H9 (cell line): Measurements from ENCODE around the gene CCNT2. TPM values are rescaled to one million over a fixed set of nuclear protein-coding genes. Genes with fewer than 3 reads are reported as not detected.
"Not testable (repeated sequence)": the region's sequence is repeated elsewhere in the genome, so short reads cannot be mapped to it uniquely, and the experiment has no call there.

Experiments used
- DNase-seq: peaks from one replicate; pipeline ENCODE4 v3.0.0-alpha.2; 2017
- H2AFZ ChIP-seq: one replicate; pipeline ENCODE4 v1.6.1; 2013; ENCODE audit warnings: mild to moderate bottlenecking, low read length, control low read depth, moderate library complexity
- H2AK5ac ChIP-seq: 2 replicates; pipeline ENCODE4 v1.6.1; 2013; ENCODE audit warnings: low read length, control low read depth, mixed read lengths; ENCODE audit not compliant: insufficient read length
- H2BK120ac ChIP-seq: one replicate; pipeline ENCODE4 v1.6.1; 2013; ENCODE audit warnings: low read depth, mild to moderate bottlenecking, low read length, control low read depth, inconsistent platforms; ENCODE audit not compliant: poor library complexity, severe bottlenecking
- H2BK12ac ChIP-seq: 2 replicates; pipeline ENCODE4 v1.6.1; 2013; ENCODE audit warnings: low read length, control low read depth, mixed read lengths, low read depth; ENCODE audit not compliant: insufficient read length
- H2BK15ac ChIP-seq: 2 replicates; pipeline ENCODE4 v1.6.1; 2013; ENCODE audit warnings: low read depth, low read length, control low read depth
- H2BK20ac ChIP-seq: one replicate; pipeline ENCODE4 v1.6.1; 2013; ENCODE audit warnings: low read depth, mild to moderate bottlenecking, low read length, control low read depth, inconsistent platforms; ENCODE audit not compliant: poor library complexity, severe bottlenecking
- H2BK5ac ChIP-seq: 2 replicates; pipeline ENCODE4 v1.6.1; 2013; ENCODE audit warnings: low read length, control low read depth, mixed read lengths; ENCODE audit not compliant: insufficient read length
- H3K14ac ChIP-seq: 2 replicates; pipeline ENCODE4 v1.6.1; 2013; ENCODE audit warnings: low read length, control low read depth; ENCODE audit not compliant: insufficient read depth
- H3K18ac ChIP-seq: 2 replicates; pipeline ENCODE4 v1.6.1; 2013; ENCODE audit warnings: low read depth, mild to moderate bottlenecking, mixed read lengths, low read length, control low read depth; ENCODE audit not compliant: insufficient read length
- H3K23ac ChIP-seq: 2 replicates; pipeline ENCODE4 v1.6.1; 2013; ENCODE audit warnings: low read length, control low read depth, mixed read lengths, low read depth; ENCODE audit not compliant: insufficient read length
- H3K23me2 ChIP-seq: 2 replicates; pipeline ENCODE4 v1.6.1; 2013; ENCODE audit warnings: low read depth, mild to moderate bottlenecking, mixed read lengths, low read length, control low read depth; ENCODE audit not compliant: insufficient read length, poor library complexity, severe bottlenecking
- H3K27ac ChIP-seq: 2 replicates; pipeline ENCODE4 v1.5.1; 2013; ENCODE audit warnings: low read length, control low read depth, mixed read lengths, low read depth; ENCODE audit not compliant: insufficient read length
- H3K27me3 ChIP-seq: 2 replicates; pipeline ENCODE4 v1.6.1; 2013; ENCODE audit warnings: low read length, control low read depth, inconsistent platforms; ENCODE audit not compliant: insufficient read depth
- H3K4ac ChIP-seq: 2 replicates; pipeline ENCODE4 v1.6.1; 2013; ENCODE audit warnings: low read depth, mild to moderate bottlenecking, control low read depth, inconsistent platforms, low read length, moderate library complexity
- H3K4me1 ChIP-seq: 2 replicates; pipeline ENCODE4 v1.6.1; 2013; ENCODE audit warnings: low read length, control low read depth, inconsistent platforms; ENCODE audit not compliant: insufficient read depth
- H3K4me2 ChIP-seq: 2 replicates; pipeline ENCODE4 v1.6.1; 2013; ENCODE audit warnings: low read length, control low read depth, mixed read lengths; ENCODE audit not compliant: insufficient read length, insufficient read depth
- H3K56ac ChIP-seq: 2 replicates; pipeline ENCODE4 v1.6.1; 2013; ENCODE audit warnings: low read depth, mild to moderate bottlenecking, mixed read lengths, low read length, control low read depth; ENCODE audit not compliant: insufficient read length
- H3K79me1 ChIP-seq: 2 replicates; pipeline ENCODE4 v1.6.1; 2013; ENCODE audit warnings: low read depth, mild to moderate bottlenecking, moderate library complexity, low read length, control low read depth, inconsistent platforms; ENCODE audit not compliant: insufficient read depth, poor library complexity, severe bottlenecking
- H3K79me2 ChIP-seq: 2 replicates; pipeline ENCODE4 v1.6.1; 2013; ENCODE audit warnings: low read length, control low read depth, inconsistent platforms; ENCODE audit not compliant: insufficient read depth
- H3K9ac ChIP-seq: 2 replicates; pipeline ENCODE4 v1.6.1; 2013; ENCODE audit warnings: low read length, control low read depth, mixed read lengths; ENCODE audit not compliant: insufficient read length; ENCODE audit errors: extremely low read depth
- H3K9me3 ChIP-seq: one replicate; pipeline ENCODE4 v1.6.1; 2013; ENCODE audit warnings: low read depth, low read length, inconsistent platforms; ENCODE audit not compliant: control insufficient read depth
- H3T11ph ChIP-seq: one replicate; pipeline ENCODE4 v1.6.1; 2013; ENCODE audit warnings: mild to moderate bottlenecking, low read length, control low read depth, inconsistent platforms
- H4K20me1 ChIP-seq: one replicate; pipeline ENCODE4 v1.6.1; 2013; ENCODE audit not compliant: control insufficient read depth, insufficient read length, insufficient read depth
- H4K5ac ChIP-seq: 2 replicates; pipeline ENCODE4 v1.6.1; 2013; ENCODE audit warnings: low read depth, mild to moderate bottlenecking, mixed read lengths, low read length, control low read depth; ENCODE audit not compliant: insufficient read length
- H4K8ac ChIP-seq: replicated peaks from 2 replicates; pipeline ENCODE4 v1.6.1; 2013; ENCODE audit warnings: low read length, control low read depth, mixed read lengths, low read depth; ENCODE audit not compliant: insufficient read length
- H4K91ac ChIP-seq: 2 replicates; pipeline ENCODE4 v1.6.1; 2013; ENCODE audit warnings: low read depth, mild to moderate bottlenecking, moderate library complexity, mixed read lengths, low read length, control low read depth; ENCODE audit not compliant: insufficient read length
- H3K27ac Mint-ChIP-seq, 3 experiments: 2 replicates in 2 of 3; 3 replicates in 1 of 3; pipeline ENCODE4 v1.8.0; 2020 to 2021; ENCODE audit warnings: mixed read lengths in 3 of 3, mild to moderate bottlenecking in 1 of 3, moderate library complexity in 1 of 3
- H3K27me3 Mint-ChIP-seq: 2 replicates; pipeline ENCODE4 v1.8.0; 2021; ENCODE audit warnings: low read depth, mild to moderate bottlenecking, moderate library complexity, mixed read lengths
- H3K36me3 Mint-ChIP-seq, 3 experiments: 2 replicates in 2 of 3; 3 replicates in 1 of 3; pipeline ENCODE4 v1.8.0; 2020 to 2021; ENCODE audit warnings: low read depth in 3 of 3, mixed read lengths in 3 of 3; ENCODE audit not compliant: insufficient read depth in 1 of 3
- H3K4me1 Mint-ChIP-seq, 2 experiments: 2 replicates each; pipeline ENCODE4 v1.8.0; 2020; ENCODE audit warnings: mixed read lengths in 2 of 2
- H3K4me3 Mint-ChIP-seq, 2 experiments: 2 replicates in 1 of 2; 3 replicates in 1 of 2; pipeline ENCODE4 v1.8.0; 2020 to 2021; ENCODE audit warnings: mild to moderate bottlenecking in 2 of 2, mixed read lengths in 2 of 2, moderate library complexity in 1 of 2
- H3K9me3 Mint-ChIP-seq, 2 experiments: 2 replicates in 1 of 2; 3 replicates in 1 of 2; pipeline ENCODE4 v1.8.0; 2020; ENCODE audit warnings: mild to moderate bottlenecking in 2 of 2, mixed read lengths in 2 of 2, moderate library complexity in 1 of 2
- WGBS: extraction: QIAGEN DNeasy Blood & Tissue Kit; methylation state at CpG from one replicate; pipeline ENCODE4 v1.1.7; 2013; ENCODE audit warnings: missing lambda C conversion rate, low lambda C conversion rate, mixed read lengths; ENCODE audit not compliant: insufficient read length; ENCODE audit errors: extremely low coverage; 5-methylcytosine and 5-hydroxymethylcytosine counted together
- total RNA-seq: library from RNA; stranded (reverse); gene quantifications from 2 replicates; pipeline ENCODE4 v1.2.1, GENCODE V29; 2021
- TF ChIP-seq, protein P1 (sequence below): fragments of 200-600 bp; sonication (generic); conservative IDR thresholded peaks from 3 replicates; pipeline ENCODE4 v1.8.0; 2021; ENCODE audit warnings: antibody characterized with exemption, mild to moderate bottlenecking

CCNT2 gene
- total RNA-seq, 1 experiment from 2014 or later: 42.0 TPM

DNA sequence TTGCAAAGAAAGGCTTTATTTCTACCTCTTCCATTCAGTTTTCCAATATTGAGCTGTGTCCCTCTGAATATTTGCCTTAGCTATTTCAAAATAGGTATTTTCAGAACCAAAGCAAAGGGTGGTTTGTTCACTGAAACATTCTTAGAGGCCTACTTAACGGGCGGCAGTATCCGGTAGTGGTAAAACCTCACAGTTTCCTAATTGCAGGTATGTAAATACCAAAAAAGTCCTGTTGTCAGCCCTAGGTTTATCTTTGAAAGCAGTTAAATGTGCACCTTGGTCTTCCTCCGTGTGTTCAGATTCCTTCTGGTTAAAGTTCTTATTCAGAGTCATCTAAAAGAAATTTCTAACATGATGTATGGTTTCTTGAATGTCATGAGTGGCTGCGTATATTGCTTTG is 38.9 kb downstream of the CCNT2 start:
- H3K18ac ChIP-seq: no peak overlapping the region
- H3K79me2 ChIP-seq: no peaks in the 10 kb centered on the region
- H2BK5ac ChIP-seq: no peak overlapping the region
- no CpG with 5 or more reads among the region's 5 CpGs for WGBS
- Mint-ChIP-seq H3K36me3 (peaks cover 13 to 36% (median 20%) of the 10 kb centered on the region in 3 experiments; a peak in 6 of 7 replicates), H3K27ac (no peak overlapping the region; a peak in 1 of 7 replicates), H3K27me3 (no peaks in the 10 kb centered on the region), H3K4me3 (no peak overlapping the region), H3K4me1 (peaks cover 5% of the 10 kb centered on the region in 2 experiments; a peak in 3 of 4 replicates), H3K9me3 (no peaks in the 10 kb centered on the region)
- no peaks in the 10 kb centered on the region for H3K79me1 ChIP-seq
- H2BK15ac ChIP-seq: no peak overlapping the region
- no peak overlapping the region for H2BK120ac ChIP-seq
- H2AK5ac ChIP-seq: no peak overlapping the region
- H3K9me3 ChIP-seq: no peaks in the 10 kb centered on the region
- H4K5ac ChIP-seq: no peak overlapping the region
- no peak overlapping the region for H3K23ac ChIP-seq
- H3K14ac ChIP-seq: no peak overlapping the region
- TF ChIP-seq, protein P1, sequence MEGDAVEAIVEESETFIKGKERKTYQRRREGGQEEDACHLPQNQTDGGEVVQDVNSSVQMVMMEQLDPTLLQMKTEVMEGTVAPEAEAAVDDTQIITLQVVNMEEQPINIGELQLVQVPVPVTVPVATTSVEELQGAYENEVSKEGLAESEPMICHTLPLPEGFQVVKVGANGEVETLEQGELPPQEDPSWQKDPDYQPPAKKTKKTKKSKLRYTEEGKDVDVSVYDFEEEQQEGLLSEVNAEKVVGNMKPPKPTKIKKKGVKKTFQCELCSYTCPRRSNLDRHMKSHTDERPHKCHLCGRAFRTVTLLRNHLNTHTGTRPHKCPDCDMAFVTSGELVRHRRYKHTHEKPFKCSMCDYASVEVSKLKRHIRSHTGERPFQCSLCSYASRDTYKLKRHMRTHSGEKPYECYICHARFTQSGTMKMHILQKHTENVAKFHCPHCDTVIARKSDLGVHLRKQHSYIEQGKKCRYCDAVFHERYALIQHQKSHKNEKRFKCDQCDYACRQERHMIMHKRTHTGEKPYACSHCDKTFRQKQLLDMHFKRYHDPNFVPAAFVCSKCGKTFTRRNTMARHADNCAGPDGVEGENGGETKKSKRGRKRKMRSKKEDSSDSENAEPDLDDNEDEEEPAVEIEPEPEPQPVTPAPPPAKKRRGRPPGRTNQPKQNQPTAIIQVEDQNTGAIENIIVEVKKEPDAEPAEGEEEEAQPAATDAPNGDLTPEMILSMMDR: no peak
- H3K4me1 ChIP-seq: no peaks in the 10 kb centered on the region
- H2BK20ac ChIP-seq: no peak overlapping the region
- H4K8ac ChIP-seq: no peak overlapping the region
- no peak overlapping the region for H3K9ac ChIP-seq
- no peak overlapping the region for H4K91ac ChIP-seq
- no peaks in the 10 kb centered on the region for H4K20me1 ChIP-seq
- H3T11ph ChIP-seq: no peak overlapping the region
- H3K4me2 ChIP-seq: no peak overlapping the region
- no peaks in the 10 kb centered on the region for H3K23me2 ChIP-seq
- no peak for DNase-seq
- no peaks in the 10 kb centered on the region for H3K27me3 ChIP-seq
- no peak overlapping the region for H3K56ac ChIP-seq
- no peak overlapping the region for H2BK12ac ChIP-seq
- no peak overlapping the region for H3K27ac ChIP-seq
- no peak overlapping the region for H2AFZ ChIP-seq
- no peak overlapping the region for H3K4ac ChIP-seq

- H2BK15ac ChIP-seq, H3T11ph ChIP-seq, H3K4me1 ChIP-seq, H3K4ac ChIP-seq, H3K27ac Mint-ChIP-seq, H3K9me3 ChIP-seq, H3K14ac ChIP-seq, H2BK5ac ChIP-seq, H3K27ac ChIP-seq, H3K4me3 Mint-ChIP-seq, H3K23me2 ChIP-seq, H3K56ac ChIP-seq, H2AK5ac ChIP-seq, DNase-seq, H3K23ac ChIP-seq, H4K8ac ChIP-seq, H2AFZ ChIP-seq, H3K79me1 ChIP-seq, H4K20me1 ChIP-seq, H3K18ac ChIP-seq, H3K27me3 ChIP-seq, H4K5ac ChIP-seq, H3K4me1 Mint-ChIP-seq, H2BK120ac ChIP-seq, H3K27me3 Mint-ChIP-seq, H3K4me2 ChIP-seq, H3K79me2 ChIP-seq, H2BK12ac ChIP-seq, H2BK20ac ChIP-seq, H3K9ac ChIP-seq, H4K91ac ChIP-seq: not testable (repeated sequence)
- Mint-ChIP-seq H3K9me3 (peaks cover 30% of the 10 kb centered on the region in 2 experiments), H3K36me3 (peaks cover 11 to 15% (median 12%) of the 10 kb centered on the region in 3 experiments)
- WGBS: no CpG with 5 or more reads among the region's 10 CpGs
Measured at GRCh38 chr2:134967166-134967565, 48.5 kb downstream of the CCNT2 start.
